HG02938 (cell line): ENCODE measurements around the gene STAT1.

Source experiments
- ATAC-seq: cut with Tn5 transposase; IDR thresholded peaks from one replicate; pipeline ENCODE4 v1.9.1; 2021; ENCODE audit warnings: mild to moderate bottlenecking, moderate library complexity; ENCODE audit not compliant: unreplicated experiment

STAT1 gene

DNA sequence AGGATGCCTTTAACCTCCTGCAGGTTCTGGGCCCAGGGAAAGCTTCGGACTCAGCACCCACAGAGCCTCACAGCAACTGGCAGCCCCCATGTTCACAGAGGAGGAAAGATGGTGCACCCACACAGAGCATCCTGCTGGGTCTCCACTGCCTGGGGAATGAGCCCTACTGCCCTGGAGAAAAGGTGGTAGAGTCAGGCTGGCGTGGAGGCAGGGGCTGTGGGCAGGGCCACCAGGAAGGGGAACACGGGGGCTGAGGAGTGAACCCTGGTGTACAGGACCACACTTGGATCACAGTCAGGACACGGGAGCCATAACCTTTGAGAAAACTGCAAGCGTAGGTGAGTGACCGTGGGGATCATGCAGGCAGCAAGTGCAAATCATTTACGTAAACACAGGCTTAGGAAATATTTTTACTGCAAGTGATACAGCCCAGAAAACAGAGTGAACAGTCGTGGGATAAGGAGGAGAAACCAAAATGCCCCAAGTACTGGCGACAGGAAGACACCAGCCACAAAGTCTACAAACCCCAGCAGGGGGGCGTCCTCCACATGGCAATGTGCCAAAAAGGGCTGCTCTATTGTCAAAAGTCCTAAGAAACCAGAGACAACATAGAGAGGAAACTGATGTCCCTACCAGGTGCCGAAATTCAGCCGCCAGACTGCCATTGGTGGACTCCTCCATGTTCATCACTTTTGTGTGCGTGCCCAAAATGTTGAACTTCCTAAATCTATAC is 27.6 kb downstream of the STAT1 start:
- ATAC-seq, result no peak

GRCh38 chr2:190984595-190984994 is 29.4 kb downstream of the STAT1 start:
- no peak for ATAC-seq

- no peak for ATAC-seq
Measured at GRCh38 chr2:190982262-190983034, 31.5 kb downstream of the STAT1 start.

GRCh38 chr2:190981733-190982132 is 32.2 kb downstream of the STAT1 start:
- ATAC-seq, result no peak

DNA sequence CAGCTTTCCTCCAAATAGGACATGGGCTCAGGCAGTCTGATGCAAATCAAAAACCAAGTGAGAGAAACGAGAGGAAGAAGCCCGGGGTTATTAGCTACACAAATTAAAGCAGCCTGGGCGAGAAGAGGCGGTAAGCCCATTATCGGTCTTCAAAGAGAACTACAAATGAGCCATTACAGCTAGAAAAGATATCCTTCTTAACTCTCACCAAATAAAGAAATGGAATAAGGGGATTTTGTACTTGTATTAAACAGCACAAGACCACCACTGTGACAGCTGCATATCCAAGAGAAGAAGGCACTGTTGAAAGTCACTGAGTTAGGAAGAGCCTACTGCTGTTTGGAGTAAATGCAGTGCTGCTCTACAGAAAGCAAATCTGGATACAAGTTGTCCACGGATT is 32.6 kb downstream of the STAT1 start:
- no peak for ATAC-seq

GRCh38 chr2:190980630-190981209 is 33.3 kb downstream of the STAT1 start:
- ATAC-seq, result no peak

DNA sequence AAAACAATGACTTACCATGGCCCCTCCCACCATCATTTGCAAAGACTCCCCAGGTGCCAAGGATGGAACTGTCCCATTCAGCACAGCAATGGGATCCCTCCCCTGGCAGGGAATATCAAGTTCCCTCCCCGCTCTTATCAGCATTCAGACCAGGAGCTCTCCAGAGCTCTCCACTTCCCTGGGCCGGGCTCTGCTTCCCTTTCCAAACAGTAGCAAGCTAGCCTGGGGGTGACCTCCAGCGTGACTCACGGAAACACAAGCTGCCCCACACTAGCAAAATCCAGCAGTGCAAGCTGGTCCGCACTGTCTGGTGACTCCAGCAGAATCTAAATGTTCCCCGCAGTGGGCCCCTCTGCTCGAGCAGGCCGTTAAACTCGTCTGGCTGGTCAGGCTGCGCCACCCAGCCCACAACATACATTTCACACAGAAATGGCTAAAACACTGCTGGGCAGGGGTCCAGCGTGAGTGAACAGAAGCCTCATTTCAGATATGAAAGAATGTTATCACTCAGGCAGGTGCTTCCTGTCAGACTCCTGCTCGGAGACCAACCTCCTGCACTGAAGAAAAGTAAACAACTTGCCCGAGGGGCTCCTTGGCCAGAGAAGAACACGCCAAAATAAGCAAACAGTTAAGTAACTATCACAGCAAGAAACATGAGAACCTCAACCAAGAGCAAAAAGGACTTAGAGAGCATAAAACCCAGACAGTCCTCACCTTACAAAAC is 33.9 kb downstream of the STAT1 start:
- ATAC-seq, result no peak

GRCh38 chr2:190978389-190979053 is 35.5 kb downstream of the STAT1 start:
- no peak for ATAC-seq

- ATAC-seq, result no peak
Measured at GRCh38 chr2:190977505-190977904, 36.5 kb downstream of the STAT1 start.

DNA sequence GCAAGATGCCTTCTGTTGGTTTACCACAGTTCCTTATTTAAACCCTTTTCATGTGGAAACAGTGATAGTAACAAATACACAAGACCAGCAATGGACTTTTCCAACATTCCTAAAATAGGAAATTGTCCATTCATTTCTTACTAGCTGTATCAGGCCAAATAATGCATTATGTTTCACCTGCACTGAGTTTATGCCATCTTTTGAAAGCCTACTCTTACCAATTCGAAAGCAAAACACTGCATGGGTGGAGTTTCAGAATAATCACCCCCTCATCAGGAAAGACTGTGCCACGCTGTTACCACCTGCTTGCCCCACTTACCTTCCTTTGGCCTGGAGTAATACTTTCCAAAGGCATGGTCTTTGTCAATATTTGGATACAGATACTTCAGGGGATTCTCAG is 37.5 kb downstream of the STAT1 start:
- ATAC-seq, result no peak

GRCh38 chr2:190974629-190975361 is 39.2 kb downstream of the STAT1 start:
- no peak for ATAC-seq

DNA sequence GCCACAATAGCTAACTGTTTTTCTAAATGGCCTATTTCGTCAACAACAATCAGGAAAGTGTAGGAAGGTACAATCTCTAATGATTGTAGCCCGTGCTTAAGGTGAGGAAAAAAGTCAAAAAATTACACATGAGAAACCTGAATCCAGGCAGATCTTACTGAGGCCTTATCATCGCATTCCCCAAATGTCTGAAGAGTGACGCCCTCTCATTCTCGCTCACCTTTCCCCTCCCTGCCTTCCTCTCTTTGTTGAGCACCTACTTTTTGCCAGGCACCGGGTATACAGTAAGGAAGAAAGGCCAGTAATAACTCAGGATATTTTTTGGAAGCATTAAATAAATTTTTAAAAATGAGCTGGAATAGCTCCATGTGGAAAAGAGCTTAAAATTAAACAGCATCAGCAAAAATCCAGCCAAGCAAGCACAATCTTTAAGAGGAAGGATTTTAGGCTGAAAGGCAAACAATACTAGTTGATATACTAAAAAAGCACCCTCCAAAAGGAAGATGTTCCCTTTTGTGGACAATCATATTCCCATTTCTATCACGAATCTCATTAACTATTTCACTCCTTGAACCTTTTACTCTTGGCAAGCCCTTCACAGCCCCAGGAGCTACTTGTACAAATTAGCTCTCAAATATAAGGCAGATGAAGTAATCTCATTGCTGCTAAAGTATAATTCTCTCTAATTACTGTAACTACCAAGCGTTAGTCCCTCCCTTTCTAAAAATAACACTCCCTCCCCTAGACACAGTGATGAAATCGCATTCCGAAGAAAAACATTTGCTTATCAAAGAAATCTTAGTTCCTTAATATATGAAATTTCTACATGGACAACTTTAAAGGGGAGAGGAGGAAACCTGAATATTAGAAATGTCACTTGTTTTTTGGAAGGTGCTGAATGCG is 40.0 kb downstream of the STAT1 start:
- no peak for ATAC-seq

- no peak for ATAC-seq
Measured at GRCh38 chr2:190973262-190973661, 40.7 kb downstream of the STAT1 start.

DNA sequence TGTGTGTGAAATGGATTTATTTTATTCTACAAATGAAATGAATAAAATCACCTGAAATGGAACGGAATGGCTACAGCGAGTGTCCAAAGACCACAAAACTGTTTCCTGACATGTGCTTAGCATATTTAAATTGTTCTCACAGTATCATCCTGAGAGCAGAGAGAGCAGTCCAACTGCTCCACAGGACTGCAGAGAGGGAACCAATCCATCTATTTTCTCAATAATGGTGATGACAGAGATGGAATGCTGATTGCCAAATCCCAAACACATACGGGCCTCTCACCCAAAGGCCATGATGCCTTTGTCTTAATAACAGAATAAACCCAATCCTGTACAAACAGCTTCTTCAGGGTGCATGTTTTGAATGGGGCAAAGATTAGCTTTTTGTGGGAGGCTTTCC is 41.1 kb downstream of the STAT1 start:
- ATAC-seq, result no peak

- no peak for ATAC-seq
Measured at GRCh38 chr2:190972213-190972612, 41.8 kb downstream of the STAT1 start.

GRCh38 chr2:190970873-190971506 is 43.0 kb downstream of the STAT1 start:
- ATAC-seq, result no peak

DNA sequence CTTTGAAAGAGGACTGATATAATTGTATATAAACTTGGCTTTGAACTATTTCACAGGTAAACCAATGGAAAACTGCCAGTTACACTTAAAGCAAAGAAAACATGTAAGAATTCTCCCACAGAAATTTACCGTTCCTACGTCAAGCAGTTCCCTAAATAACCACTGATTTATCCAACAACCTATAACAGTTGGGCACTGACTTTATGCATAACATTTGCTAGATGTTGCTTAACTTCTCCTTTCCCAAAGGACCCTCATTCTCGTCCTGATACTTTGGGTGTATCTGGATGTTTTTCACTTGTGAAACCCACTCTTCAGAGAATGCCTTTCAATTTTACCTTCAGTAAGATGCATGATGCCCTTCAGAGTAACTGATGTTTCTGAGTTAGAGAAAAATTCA is 43.8 kb downstream of the STAT1 start:
- ATAC-seq, result no peak

DNA sequence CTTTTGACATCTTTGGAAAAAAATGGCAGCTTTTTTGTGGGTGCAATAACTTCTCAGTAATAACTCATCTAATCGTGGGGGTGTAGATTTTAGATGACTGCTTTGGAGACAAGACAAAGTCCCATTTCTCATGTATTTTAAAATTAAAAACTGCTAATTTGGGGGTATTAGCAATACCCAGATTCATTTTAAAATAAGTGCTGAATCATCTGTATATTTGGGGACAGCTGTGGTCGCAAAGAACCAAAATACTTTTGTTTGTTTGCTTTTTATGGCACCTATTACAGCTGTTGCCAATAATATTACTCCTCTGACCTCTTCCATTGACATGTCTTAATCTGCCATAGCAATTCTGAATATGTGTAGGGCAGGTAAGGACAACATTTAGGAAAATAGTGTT is 45.4 kb downstream of the STAT1 start:
- ATAC-seq, result no peak
